Middle frontal gyrus (tissue), 1 donor: ENCODE results near the gene CAPN12.
A peak's percentile ranks its signal among the peaks of the same experiment; 100 is the strongest.

Experiments
- DNase-seq: peaks from one replicate; pipeline ENCODE4 v3.0.0-alpha.2; 2015; ENCODE audit warnings: low spot score; ENCODE audit errors: extremely low spot score

CAPN12 gene

GRCh38 chr19:38726284-38726673 is 18.0 kb downstream of the CAPN12 start:
- DNase-seq, result no peak

- DNase-seq, result no peak
Measured at GRCh38 chr19:38725469-38726283, 18.6 kb downstream of the CAPN12 start.

GRCh38 chr19:38723990-38724854 is 20.1 kb downstream of the CAPN12 start:
- no peak for DNase-seq

- no peak for DNase-seq
Measured at GRCh38 chr19:38723606-38723965, 20.7 kb downstream of the CAPN12 start.

GRCh38 chr19:38722947-38723605 is 21.2 kb downstream of the CAPN12 start:
- DNase-seq, result no peak

GRCh38 chr19:38721979-38722773 is 22.1 kb downstream of the CAPN12 start:
- peak; percentile 67 for DNase-seq

GRCh38 chr19:38721496-38721895 is 22.8 kb downstream of the CAPN12 start:
- no peak for DNase-seq

GRCh38 chr19:38720559-38721236 is 23.6 kb downstream of the CAPN12 start:
- DNase-seq, result no peak

GRCh38 chr19:38719761-38720558 is 24.3 kb downstream of the CAPN12 start:
- DNase-seq, result no peak

- no peak for DNase-seq
Measured at GRCh38 chr19:38718747-38719543, 25.3 kb downstream of the CAPN12 start.

- DNase-seq, result no peak
Measured at GRCh38 chr19:38717855-38718254, 26.4 kb downstream of the CAPN12 start.

- DNase-seq, result no peak
Measured at GRCh38 chr19:38717051-38717450, 27.2 kb downstream of the CAPN12 start.

GRCh38 chr19:38715555-38715954 is 28.7 kb downstream of the CAPN12 start:
- peak; percentile 62 for DNase-seq

- DNase-seq, result no peak
Measured at GRCh38 chr19:38714354-38714778, 29.9 kb downstream of the CAPN12 start.

- DNase-seq, result no peak
Measured at GRCh38 chr19:38713865-38714264, 30.4 kb downstream of the CAPN12 start.

- DNase-seq, result no peak
Measured at GRCh38 chr19:38713227-38713649, 31.0 kb downstream of the CAPN12 start.

- no peak for DNase-seq
Measured at GRCh38 chr19:38712161-38712748, 32.0 kb downstream of the CAPN12 start.

- DNase-seq, result no peak
Measured at GRCh38 chr19:38711726-38712153, 32.5 kb downstream of the CAPN12 start.
